ENCODE data around the gene RBFOX1.

DNA sequence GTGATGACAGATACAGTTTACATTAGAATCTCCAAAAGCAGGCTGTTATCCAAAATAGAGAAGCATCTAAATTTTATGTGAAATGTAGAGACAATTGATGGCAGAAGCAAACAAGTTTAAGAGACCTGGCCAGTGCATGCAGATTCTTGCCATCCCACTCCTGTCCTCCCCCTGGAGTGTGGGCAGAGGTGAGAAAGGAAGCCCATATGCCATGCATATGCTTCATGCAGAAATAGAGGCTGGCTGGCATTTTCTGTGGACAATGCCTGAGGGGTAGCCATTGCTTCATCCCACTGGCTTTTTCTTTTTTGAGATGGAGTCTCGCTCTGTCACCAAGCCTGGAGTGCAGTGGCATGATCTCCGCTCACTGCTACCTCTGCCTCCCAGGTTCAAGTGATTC is 382.1 kb downstream of the RBFOX1 start:
- TF ChIP-seq ZNF24 (IDR thresholded peaks at IDR 0.05) (no peak), SRF (IDR thresholded peaks at IDR 0.05; ENCODE audit: low read depth in 2 of 2, low read length in 2 of 2) (no peak), ZNF384 (IDR thresholded peaks at IDR 0.05; ENCODE audit: borderline replicate concordance, low read depth, low read length) (no peak), NFIC (IDR thresholded peaks at IDR 0.05; ENCODE audit: low read depth, low read length) (no peak), POLR2A (IDR thresholded peaks at IDR 0.05; ENCODE audit: low read depth, low read length) (no peak)
- TF ChIP-seq, protein P1, sequence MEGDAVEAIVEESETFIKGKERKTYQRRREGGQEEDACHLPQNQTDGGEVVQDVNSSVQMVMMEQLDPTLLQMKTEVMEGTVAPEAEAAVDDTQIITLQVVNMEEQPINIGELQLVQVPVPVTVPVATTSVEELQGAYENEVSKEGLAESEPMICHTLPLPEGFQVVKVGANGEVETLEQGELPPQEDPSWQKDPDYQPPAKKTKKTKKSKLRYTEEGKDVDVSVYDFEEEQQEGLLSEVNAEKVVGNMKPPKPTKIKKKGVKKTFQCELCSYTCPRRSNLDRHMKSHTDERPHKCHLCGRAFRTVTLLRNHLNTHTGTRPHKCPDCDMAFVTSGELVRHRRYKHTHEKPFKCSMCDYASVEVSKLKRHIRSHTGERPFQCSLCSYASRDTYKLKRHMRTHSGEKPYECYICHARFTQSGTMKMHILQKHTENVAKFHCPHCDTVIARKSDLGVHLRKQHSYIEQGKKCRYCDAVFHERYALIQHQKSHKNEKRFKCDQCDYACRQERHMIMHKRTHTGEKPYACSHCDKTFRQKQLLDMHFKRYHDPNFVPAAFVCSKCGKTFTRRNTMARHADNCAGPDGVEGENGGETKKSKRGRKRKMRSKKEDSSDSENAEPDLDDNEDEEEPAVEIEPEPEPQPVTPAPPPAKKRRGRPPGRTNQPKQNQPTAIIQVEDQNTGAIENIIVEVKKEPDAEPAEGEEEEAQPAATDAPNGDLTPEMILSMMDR (IDR thresholded peaks at IDR 0.05 in 2 of 3, conservative IDR thresholded peaks at IDR 0.05 in 1 of 3; ENCODE audit: control insufficient read depth in 2 of 3, extremely low read depth in 1 of 3, insufficient read depth in 1 of 3, low read depth in 3 of 3, low read length in 3 of 3), result no peak
- TF ChIP-seq, protein P2, sequence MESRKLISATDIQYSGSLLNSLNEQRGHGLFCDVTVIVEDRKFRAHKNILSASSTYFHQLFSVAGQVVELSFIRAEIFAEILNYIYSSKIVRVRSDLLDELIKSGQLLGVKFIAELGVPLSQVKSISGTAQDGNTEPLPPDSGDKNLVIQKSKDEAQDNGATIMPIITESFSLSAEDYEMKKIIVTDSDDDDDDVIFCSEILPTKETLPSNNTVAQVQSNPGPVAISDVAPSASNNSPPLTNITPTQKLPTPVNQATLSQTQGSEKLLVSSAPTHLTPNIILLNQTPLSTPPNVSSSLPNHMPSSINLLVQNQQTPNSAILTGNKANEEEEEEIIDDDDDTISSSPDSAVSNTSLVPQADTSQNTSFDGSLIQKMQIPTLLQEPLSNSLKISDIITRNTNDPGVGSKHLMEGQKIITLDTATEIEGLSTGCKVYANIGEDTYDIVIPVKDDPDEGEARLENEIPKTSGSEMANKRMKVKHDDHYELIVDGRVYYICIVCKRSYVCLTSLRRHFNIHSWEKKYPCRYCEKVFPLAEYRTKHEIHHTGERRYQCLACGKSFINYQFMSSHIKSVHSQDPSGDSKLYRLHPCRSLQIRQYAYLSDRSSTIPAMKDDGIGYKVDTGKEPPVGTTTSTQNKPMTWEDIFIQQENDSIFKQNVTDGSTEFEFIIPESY (IDR thresholded peaks at IDR 0.05), result no peak

All from GM12878 (cell line).